K562 (cell line): ENCODE data around the gene BCL2L13. TPM values are rescaled to one million over a fixed set of nuclear protein-coding genes. Genes with fewer than 3 reads are reported as not detected.

Experiments used
- ATF7 ChIP-seq: fragments of 450-650 bp; IDR thresholded peaks from 2 replicates; pipeline ENCODE4 v1.7.1; 2014; ENCODE audit warnings: mild to moderate bottlenecking, moderate library complexity
- BRCA1 ChIP-seq, 2 experiments: fragments of 450-650 bp in 1 of 2; sonication (generic) in 1 of 2; formaldehyde crosslinking in 1 of 2; IDR thresholded peaks; 2 replicates each; pipeline versions ENCODE4 v1.5.0 to v1.6.1; 2017 to 2020; ENCODE audit warnings: mild to moderate bottlenecking in 1 of 2, missing genetic modification reagents in 1 of 2
- CBX5 ChIP-seq: IDR thresholded peaks from 2 replicates; pipeline ENCODE4 v1.6.1; 2014; ENCODE audit warnings: low read depth, borderline replicate concordance
- DACH1 ChIP-seq: fragments of 450-650 bp; IDR thresholded peaks from 2 replicates; pipeline ENCODE4 v1.6.1; 2018; ENCODE audit not compliant: partially characterized antibody
- DMBX1 ChIP-seq: fragments of 250-450 bp; sonication (Bioruptor Pico); IDR thresholded peaks from 2 replicates; pipeline ENCODE4 v1.8.0; 2022; ENCODE audit warnings: inconsistent platforms, mild to moderate bottlenecking, moderate library complexity, borderline replicate concordance
- ELF2 ChIP-seq: fragments of 250-450 bp; sonication (Bioruptor Pico); IDR thresholded peaks from 2 replicates; pipeline ENCODE4 v1.5.0; 2021; ENCODE audit warnings: mild to moderate bottlenecking
- ELK1 ChIP-seq: sonication (generic); formaldehyde crosslinking; IDR thresholded peaks from 2 replicates; pipeline ENCODE4 v1.8.1; 2022; ENCODE audit warnings: missing genetic modification reagents
- EWSR1 ChIP-seq: fragments of 450-650 bp; IDR thresholded peaks from 2 replicates; pipeline ENCODE4 v1.6.1; 2018; ENCODE audit warnings: borderline replicate concordance, mild to moderate bottlenecking, low read depth, moderate library complexity; ENCODE audit not compliant: partially characterized antibody
- FOXK2 ChIP-seq, 2 experiments: fragments of 450-650 bp; IDR thresholded peaks in 1 of 2; conservative IDR thresholded peaks in 1 of 2; 2 replicates each; pipeline ENCODE4 v1.6.1; 2016; ENCODE audit warnings: low read depth in 2 of 2, mild to moderate bottlenecking in 1 of 2
- GTF2A2 ChIP-seq: IDR thresholded peaks from 2 replicates; pipeline ENCODE4 v1.6.1; 2016; ENCODE audit warnings: mild to moderate bottlenecking, missing genetic modification characterization, missing compliant biosample characterization
- HCFC1 ChIP-seq: IDR thresholded peaks from 2 replicates; pipeline ENCODE4 v1.6.1; 2012; ENCODE audit warnings: low read depth, low read length, improper control_type of control experiment
- KAT8 ChIP-seq: fragments of 450-650 bp; IDR thresholded peaks from 2 replicates; pipeline ENCODE4 v1.6.1; 2016; ENCODE audit warnings: low read depth, mild to moderate bottlenecking
- NCOA1 ChIP-seq: fragments of 450-650 bp; IDR thresholded peaks from 2 replicates; pipeline ENCODE4 v1.6.1; 2016; ENCODE audit warnings: low read depth
- NFRKB ChIP-seq: fragments of 450-650 bp; IDR thresholded peaks from 2 replicates; pipeline ENCODE4 v1.6.1; 2016; ENCODE audit warnings: low read depth
- NFYB ChIP-seq: IDR thresholded peaks from 2 replicates; pipeline ENCODE4 v1.6.1; 2011; ENCODE audit warnings: mild to moderate bottlenecking, moderate library complexity; ENCODE audit not compliant: insufficient read length; ENCODE audit errors: extremely low read depth
- PCBP1 ChIP-seq: fragments of 200-400 bp; formaldehyde crosslinking; IDR thresholded peaks from 2 replicates; pipeline ENCODE4 v1.6.1; 2018; ENCODE audit warnings: mild to moderate bottlenecking, low read depth, low read length; ENCODE audit not compliant: poor library complexity, severe bottlenecking
- PCBP2 ChIP-seq: fragments of 200-400 bp; formaldehyde crosslinking; IDR thresholded peaks from 2 replicates; pipeline ENCODE4 v1.6.1; 2018; ENCODE audit warnings: low read length, low read depth, mild to moderate bottlenecking, moderate library complexity; ENCODE audit not compliant: poor library complexity, severe bottlenecking
- PHB2 ChIP-seq: fragments of 450-650 bp; IDR thresholded peaks from 2 replicates; pipeline ENCODE4 v1.6.1; 2017; ENCODE audit warnings: low read depth
- SAFB ChIP-seq: fragments of 200-400 bp; formaldehyde crosslinking; IDR thresholded peaks from 2 replicates; pipeline ENCODE4 v1.6.1; 2017; ENCODE audit warnings: low read depth, low read length, borderline replicate concordance
- SMAD2 ChIP-seq: fragments of 150-350 bp; IDR thresholded peaks from 2 replicates; pipeline ENCODE4 v1.6.1; 2014; ENCODE audit warnings: low read depth, mild to moderate bottlenecking, low read length
- SNRNP70 ChIP-seq: fragments of 200-400 bp; formaldehyde crosslinking; optimal IDR thresholded peaks from 2 replicates; pipeline ENCODE3; 2017; ENCODE audit warnings: low read depth, low read length
- TCFL5 ChIP-seq: fragments of 250-450 bp; sonication (Bioruptor Pico); conservative IDR thresholded peaks from 2 replicates; pipeline ENCODE4 v1.6.1; 2021; ENCODE audit warnings: mild to moderate bottlenecking, moderate library complexity, matching md5 sums
- TRIM28 ChIP-seq: fragments of 450-650 bp; IDR thresholded peaks from 2 replicates; pipeline ENCODE4 v1.6.1; 2017
- U2AF1 ChIP-seq: fragments of 200-400 bp; formaldehyde crosslinking; optimal IDR thresholded peaks from 2 replicates; pipeline ENCODE3; 2017; ENCODE audit warnings: mild to moderate bottlenecking, low read depth, low read length, moderate library complexity
- U2AF2 ChIP-seq: fragments of 200-400 bp; formaldehyde crosslinking; optimal IDR thresholded peaks from 2 replicates; pipeline ENCODE3; 2017; ENCODE audit warnings: low read depth, mild to moderate bottlenecking, low read length
- YBX1 ChIP-seq: fragments of 450-650 bp; IDR thresholded peaks from 2 replicates; pipeline ENCODE4 v1.7.1; 2016; ENCODE audit warnings: mild to moderate bottlenecking
- ZBTB33 ChIP-seq: sonication (generic); formaldehyde crosslinking; IDR thresholded peaks from 2 replicates; pipeline ENCODE4 v1.8.1; 2023; ENCODE audit warnings: mild to moderate bottlenecking, missing genetic modification reagents
- ZNF589 ChIP-seq: fragments of 200-800 bp; sonication (Bioruptor generic); IDR thresholded peaks from 2 replicates; pipeline ENCODE4 v1.6.1; 2016; ENCODE audit warnings: low read depth, missing genetic modification characterization, missing compliant biosample characterization
- polyA plus RNA-seq, 8 experiments: library from polyadenylated mRNA; depleted of rRNA in 4 of 8; stranded (reverse) in 5 of 8; unstranded in 3 of 8; fragments of >200 nt; fragmentation: Nextera tagmentation in 2 of 8; fragmentation: Illumina TruSeq in 1 of 8; extraction: Ambion mirVana in 2 of 8; extraction: Trizol in 1 of 8; gene quantifications; 2 replicates each; pipeline versions ENCODE4 v1.2.1 to v1.2.3, GENCODE V29; 2011 to 2014; ENCODE audit warnings: inconsistent platforms in 1 of 8, missing spikeins in 1 of 8
- total RNA-seq, 7 experiments: library from RNA; depleted of rRNA in 6 of 7; stranded (reverse); fragments of >200 nt in 6 of 7; fragmentation: Illumina TruSeq in 2 of 7; extraction: Trizol in 2 of 7; gene quantifications; 2 replicates each; pipeline versions ENCODE4 v1.2.1 to v1.2.3, GENCODE V29; 2011 to 2021; ENCODE audit warnings: low replicate concordance in 1 of 7

The BCL2L13 gene
- total and polyA plus RNA-seq, 9 of the 15 experiments (the other 6 are each of a cell fraction or from before 2014, with no cell fraction given) = 41.5 to 63.4 (median 56.5) TPM

- no peak for TF ChIP-seq TCFL5
- TF ChIP-seq TRIM28 = no peak
- TF ChIP-seq KAT8 = 0 out of 2 replicates have a peak, but pooled peaks have one; percentile 45
- TF ChIP-seq NFYB = peak; percentile 95
- TF ChIP-seq SNRNP70 = no peak
- TF ChIP-seq YBX1 = no peak
- TF ChIP-seq FOXK2 (conservative IDR thresholded peaks at IDR 0.05 in 1 of 2, IDR thresholded peaks at IDR 0.05 in 1 of 2; ENCODE audit: low read depth in 2 of 2) = peak; percentile 84 to 85
- no peak for TF ChIP-seq SAFB
- peak; percentile 85; the same call in 1 of the 2 replicates for TF ChIP-seq ATF7
- TF ChIP-seq SMAD2 = no peak
- TF ChIP-seq HCFC1 = peak; percentile 57
- TF ChIP-seq U2AF2 = no peak
- TF ChIP-seq PCBP1 = no peak
- TF ChIP-seq CBX5 = no peak
- no peak; the same call in none of the 2 replicates for TF ChIP-seq NCOA1
- TF ChIP-seq DACH1 = no peak
- peak; percentile 84 for TF ChIP-seq NFRKB
- no peak for TF ChIP-seq PCBP2
- peak; percentile 48; the same call in 1 of the 2 replicates for TF ChIP-seq DMBX1 (CRISPR knock-in tag)
- TF ChIP-seq BRCA1 (IDR thresholded peaks at IDR 0.05) = no peak
- TF ChIP-seq BRCA1 (CRISPR knock-in tag; IDR thresholded peaks at IDR 0.05) = no peak
- TF ChIP-seq ELF2 (CRISPR knock-in tag) = peak; percentile 88
- no peak for TF ChIP-seq U2AF1
- TF ChIP-seq ZNF589 (CRISPR knock-in tag) = peak; percentile 63; the same call in 1 of the 2 replicates
- TF ChIP-seq ZBTB33 (CRISPR knock-in tag) = no peak
- TF ChIP-seq EWSR1 = no peak
- no peak for TF ChIP-seq PHB2
- no peak for TF ChIP-seq GTF2A2
- TF ChIP-seq ELK1 (CRISPR knock-in tag) = no peak
Observed at GRCh38 chr22:17628406-17629172, 10.0 kb upstream of the BCL2L13 start, which contains the start of gene ATP6V1E1 (continued).
